GM23338 (cell line): ENCODE results near the gene BTBD16.

Experiments used
- CREB1 ChIP-seq: fragments of 250-450 bp; sonication (Bioruptor Pico); IDR thresholded peaks from 2 replicates; pipeline ENCODE4 v1.5.0; 2020; ENCODE audit warnings: low read depth, mild to moderate bottlenecking, moderate library complexity
- EZH2 ChIP-seq: fragments of 200-600 bp; sonication (generic); IDR thresholded peaks from one replicate; pipeline ENCODE4 v1.8.0; 2017; ENCODE audit warnings: antibody characterized with exemption, mild to moderate bottlenecking, low read depth; ENCODE audit not compliant: unreplicated experiment
- EZH2phosphoT487 ChIP-seq: fragments of 200-600 bp; sonication (generic); IDR thresholded peaks from one replicate; pipeline ENCODE4 v1.8.1; 2018; ENCODE audit warnings: antibody characterized with exemption; ENCODE audit not compliant: unreplicated experiment
- JUNB ChIP-seq: IDR thresholded peaks from one replicate; pipeline ENCODE4 v1.6.1; 2016; ENCODE audit warnings: antibody characterized with exemption; ENCODE audit not compliant: unreplicated experiment
- POLR2AphosphoS5 ChIP-seq: IDR thresholded peaks from 2 replicates; pipeline ENCODE4 v1.6.1; 2016; ENCODE audit warnings: antibody characterized with exemption, low read depth
- ZNF114 ChIP-seq: fragments of 250-450 bp; sonication (Bioruptor Pico); IDR thresholded peaks from 2 replicates; pipeline ENCODE4 v1.5.0; 2020; ENCODE audit warnings: mild to moderate bottlenecking, moderate library complexity
- TF ChIP-seq, protein P1 (sequence below), 2 experiments: fragments of 200-600 bp in 1 of 2; sonication (generic) in 1 of 2; conservative IDR thresholded peaks; 2 replicates each; pipeline versions ENCODE4 v1.5.1 to v1.6.1; 2016 to 2017; ENCODE audit warnings: antibody characterized with exemption in 2 of 2, low read depth in 2 of 2, mild to moderate bottlenecking in 2 of 2, moderate library complexity in 1 of 2
- TF ChIP-seq, protein P2 (sequence below): IDR thresholded peaks from one replicate; pipeline ENCODE4 v1.6.1; 2018; ENCODE audit warnings: antibody characterized with exemption; ENCODE audit not compliant: unreplicated experiment

DNA sequence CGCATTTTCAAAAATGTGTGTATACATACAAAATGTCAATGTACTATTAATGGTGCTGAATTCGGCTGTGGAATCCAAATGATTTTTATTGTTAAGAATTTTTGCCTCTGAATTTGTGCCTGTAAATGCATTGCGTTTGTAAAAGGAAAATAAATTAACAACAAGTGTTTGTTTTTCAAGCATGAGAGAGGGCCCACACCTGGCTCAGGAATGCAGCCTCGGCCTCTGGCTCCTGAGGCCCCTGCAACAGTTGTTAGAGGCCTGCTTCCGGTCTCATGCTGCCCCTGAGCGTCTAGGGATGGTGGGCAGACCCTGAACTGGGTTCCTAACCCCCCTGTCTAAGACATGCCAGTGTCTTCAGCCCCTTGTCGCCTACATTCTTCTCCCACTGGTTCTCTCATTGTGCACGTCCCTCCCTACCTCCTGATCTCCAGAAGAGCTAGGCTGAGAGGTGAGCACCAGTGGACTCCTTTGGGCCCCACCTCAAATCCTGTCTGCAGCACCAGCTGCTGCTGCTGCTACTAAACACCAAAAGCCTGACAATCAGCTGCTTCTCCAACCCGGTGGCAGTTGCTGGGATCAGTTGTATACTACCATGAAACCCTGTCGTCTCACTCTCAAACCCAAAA is 1.9 kb upstream of the BTBD16 start:
- TF ChIP-seq CREB1 (no peak), ZNF114 (no peak), EZH2 (no peak), EZH2phosphoT487 (no peak), JUNB (no peak), POLR2AphosphoS5 (no peak)
- TF ChIP-seq, protein P1, sequence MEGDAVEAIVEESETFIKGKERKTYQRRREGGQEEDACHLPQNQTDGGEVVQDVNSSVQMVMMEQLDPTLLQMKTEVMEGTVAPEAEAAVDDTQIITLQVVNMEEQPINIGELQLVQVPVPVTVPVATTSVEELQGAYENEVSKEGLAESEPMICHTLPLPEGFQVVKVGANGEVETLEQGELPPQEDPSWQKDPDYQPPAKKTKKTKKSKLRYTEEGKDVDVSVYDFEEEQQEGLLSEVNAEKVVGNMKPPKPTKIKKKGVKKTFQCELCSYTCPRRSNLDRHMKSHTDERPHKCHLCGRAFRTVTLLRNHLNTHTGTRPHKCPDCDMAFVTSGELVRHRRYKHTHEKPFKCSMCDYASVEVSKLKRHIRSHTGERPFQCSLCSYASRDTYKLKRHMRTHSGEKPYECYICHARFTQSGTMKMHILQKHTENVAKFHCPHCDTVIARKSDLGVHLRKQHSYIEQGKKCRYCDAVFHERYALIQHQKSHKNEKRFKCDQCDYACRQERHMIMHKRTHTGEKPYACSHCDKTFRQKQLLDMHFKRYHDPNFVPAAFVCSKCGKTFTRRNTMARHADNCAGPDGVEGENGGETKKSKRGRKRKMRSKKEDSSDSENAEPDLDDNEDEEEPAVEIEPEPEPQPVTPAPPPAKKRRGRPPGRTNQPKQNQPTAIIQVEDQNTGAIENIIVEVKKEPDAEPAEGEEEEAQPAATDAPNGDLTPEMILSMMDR (conservative IDR thresholded peaks at IDR 0.05; ENCODE audit: low read depth in 2 of 2) = no peak
- TF ChIP-seq, protein P2, sequence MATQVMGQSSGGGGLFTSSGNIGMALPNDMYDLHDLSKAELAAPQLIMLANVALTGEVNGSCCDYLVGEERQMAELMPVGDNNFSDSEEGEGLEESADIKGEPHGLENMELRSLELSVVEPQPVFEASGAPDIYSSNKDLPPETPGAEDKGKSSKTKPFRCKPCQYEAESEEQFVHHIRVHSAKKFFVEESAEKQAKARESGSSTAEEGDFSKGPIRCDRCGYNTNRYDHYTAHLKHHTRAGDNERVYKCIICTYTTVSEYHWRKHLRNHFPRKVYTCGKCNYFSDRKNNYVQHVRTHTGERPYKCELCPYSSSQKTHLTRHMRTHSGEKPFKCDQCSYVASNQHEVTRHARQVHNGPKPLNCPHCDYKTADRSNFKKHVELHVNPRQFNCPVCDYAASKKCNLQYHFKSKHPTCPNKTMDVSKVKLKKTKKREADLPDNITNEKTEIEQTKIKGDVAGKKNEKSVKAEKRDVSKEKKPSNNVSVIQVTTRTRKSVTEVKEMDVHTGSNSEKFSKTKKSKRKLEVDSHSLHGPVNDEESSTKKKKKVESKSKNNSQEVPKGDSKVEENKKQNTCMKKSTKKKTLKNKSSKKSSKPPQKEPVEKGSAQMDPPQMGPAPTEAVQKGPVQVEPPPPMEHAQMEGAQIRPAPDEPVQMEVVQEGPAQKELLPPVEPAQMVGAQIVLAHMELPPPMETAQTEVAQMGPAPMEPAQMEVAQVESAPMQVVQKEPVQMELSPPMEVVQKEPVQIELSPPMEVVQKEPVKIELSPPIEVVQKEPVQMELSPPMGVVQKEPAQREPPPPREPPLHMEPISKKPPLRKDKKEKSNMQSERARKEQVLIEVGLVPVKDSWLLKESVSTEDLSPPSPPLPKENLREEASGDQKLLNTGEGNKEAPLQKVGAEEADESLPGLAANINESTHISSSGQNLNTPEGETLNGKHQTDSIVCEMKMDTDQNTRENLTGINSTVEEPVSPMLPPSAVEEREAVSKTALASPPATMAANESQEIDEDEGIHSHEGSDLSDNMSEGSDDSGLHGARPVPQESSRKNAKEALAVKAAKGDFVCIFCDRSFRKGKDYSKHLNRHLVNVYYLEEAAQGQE = no peak
